HG03175 (cell line): ENCODE data around the gene MAN1C1.

Experiments used
- ATAC-seq: cut with Tn5 transposase; IDR thresholded peaks from one replicate; pipeline ENCODE4 v1.9.1; 2021; ENCODE audit warnings: mild to moderate bottlenecking, moderate library complexity; ENCODE audit not compliant: unreplicated experiment

The MAN1C1 gene

DNA sequence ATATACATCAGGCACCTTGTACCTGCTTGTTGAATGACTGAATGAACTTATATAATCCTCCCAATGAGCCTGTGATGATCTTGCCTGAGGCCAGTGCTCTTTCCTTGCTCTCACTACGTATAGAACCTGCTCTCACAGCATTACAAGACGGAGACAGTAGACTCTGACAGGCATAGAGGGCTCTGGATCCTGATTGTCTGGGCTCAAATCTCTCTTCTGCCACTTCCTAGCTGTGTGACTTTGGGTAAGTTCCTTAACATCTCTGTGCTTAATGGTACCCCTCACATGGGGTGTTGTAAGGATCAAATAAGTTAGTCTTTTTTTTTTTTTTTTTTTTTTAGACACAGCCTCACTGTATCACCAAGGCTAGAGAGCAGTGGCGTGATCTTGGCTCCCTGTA is 4.2 kb upstream of the MAN1C1 start:
- ATAC-seq = no peak

DNA sequence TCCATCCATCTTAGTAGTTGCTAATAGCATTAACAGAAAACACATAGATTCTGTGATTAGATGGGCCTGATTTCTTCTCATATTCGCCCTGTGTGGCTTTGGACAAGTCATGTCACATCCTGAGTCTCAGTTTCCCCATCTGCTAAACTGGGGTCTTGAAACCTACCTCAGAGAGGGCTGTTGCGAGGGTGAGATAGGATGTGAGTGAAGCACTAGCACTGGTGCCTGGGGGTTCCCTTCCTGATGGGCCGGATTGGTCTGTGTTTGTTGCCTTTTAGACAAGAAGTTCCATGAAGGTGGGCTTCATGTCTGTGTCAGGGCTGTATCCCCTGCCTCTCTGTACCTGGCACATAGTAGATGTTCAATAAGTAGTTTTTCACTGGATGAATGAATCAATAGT is 3.5 kb upstream of the MAN1C1 start:
- ATAC-seq = no peak

DNA sequence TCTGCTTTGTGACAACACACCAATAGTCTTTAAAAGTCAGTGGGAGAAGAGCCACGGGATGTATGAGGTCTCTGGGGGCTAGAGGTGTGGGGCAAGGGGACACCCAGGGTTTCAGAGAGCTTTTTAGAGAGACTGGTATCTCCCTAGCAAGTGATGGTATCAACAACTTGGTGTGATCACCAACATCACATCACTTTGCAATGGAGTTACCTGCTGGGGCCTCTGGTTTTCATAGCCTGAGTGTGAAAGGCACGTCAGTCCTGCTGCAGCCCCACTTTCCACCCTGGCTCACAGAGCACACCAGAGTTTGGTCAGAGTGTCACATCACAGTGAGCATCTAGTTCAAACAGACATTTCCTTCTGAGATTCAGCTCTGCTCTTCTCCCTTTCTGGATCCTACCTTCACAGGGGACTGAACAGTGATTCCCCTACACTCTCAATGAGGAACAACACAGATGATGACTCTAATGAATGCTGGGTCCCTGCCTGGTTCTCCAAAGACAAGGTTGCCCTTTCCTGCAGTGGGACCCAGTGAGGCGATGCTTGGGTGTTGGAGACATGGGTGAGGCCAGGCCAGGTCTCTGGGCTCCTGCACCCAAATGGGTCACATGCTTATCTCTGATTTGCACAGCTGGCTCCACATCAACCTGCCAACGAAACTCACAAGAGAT is 2.0 kb upstream of the MAN1C1 start:
- ATAC-seq = no peak

DNA sequence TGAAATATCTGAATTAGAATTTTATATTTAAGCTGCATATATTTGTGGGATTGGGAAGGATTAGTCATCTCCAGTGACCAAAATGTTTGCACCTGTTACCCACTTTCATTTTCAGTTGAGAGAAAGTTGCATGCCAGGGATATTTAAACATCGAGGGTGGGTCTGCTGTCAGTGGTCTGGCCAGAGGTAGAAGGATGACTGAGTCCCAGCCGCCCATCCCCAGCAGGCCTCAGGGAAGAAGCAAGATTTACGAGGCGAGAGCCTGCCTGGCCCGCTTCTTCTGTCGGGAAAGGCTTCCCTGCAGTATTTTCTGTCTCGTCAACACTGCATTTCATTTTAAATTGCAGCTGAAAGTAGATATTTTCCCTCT is 1.4 kb upstream of the MAN1C1 start:
- no peak for ATAC-seq

DNA sequence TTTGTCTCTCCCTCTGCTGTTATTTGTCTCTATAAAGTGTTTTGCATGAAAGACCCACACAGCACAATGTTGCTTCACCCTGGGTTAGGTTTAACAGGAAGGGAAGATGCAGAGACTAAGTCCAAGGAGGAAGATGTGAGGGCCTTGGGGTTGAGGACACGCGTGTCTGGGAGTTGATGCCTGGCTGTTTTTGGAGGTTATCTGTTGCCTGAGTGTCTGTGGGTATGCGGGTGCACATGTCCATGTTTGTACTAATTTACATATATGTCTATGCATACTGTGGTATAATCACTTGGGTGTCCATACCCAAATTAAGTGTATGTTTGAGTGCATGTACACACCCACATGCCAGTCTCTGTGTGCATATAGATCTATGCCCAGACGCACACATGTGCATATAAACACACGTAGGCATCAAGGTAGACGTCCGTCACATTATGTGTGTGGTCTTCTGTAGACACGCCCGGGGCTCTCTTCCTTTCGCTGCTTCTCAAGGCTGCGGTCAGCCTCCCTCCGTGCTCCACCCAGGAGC is 962 bp upstream of the MAN1C1 start:
- ATAC-seq = no peak

DNA sequence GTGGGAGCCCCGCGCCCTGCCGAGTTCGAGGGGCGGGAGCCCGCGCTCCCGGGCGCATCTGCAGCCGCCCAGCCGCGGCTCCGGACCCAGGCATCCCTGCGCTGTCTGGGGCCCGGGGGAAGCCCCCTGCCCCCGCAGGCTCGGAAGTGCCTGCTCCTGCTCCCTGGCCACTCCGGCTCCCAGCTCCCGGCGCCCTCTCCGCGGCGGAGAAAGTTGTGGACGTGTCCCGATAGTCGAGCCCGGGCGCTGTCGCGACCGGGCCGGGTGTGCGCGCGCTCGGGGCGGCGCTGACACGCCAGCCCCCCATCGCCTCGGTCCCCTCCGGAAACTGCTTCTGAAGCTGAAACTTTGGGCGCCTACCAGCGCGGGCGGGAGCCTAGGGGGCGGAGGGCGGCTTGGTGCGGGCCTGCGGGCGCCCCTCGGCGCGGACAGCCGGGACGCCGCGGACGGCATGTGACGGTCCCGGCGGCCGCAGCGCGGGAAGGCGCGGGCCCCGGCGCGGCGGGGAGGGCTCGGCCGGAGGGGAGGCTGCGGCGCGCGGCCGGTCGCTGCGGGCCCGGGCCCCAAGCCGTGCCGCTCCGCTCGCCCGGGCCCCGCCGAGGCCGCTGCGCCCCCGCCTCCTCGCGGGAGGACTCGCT is 515 bp downstream of the MAN1C1 start:
- no peak for ATAC-seq

DNA sequence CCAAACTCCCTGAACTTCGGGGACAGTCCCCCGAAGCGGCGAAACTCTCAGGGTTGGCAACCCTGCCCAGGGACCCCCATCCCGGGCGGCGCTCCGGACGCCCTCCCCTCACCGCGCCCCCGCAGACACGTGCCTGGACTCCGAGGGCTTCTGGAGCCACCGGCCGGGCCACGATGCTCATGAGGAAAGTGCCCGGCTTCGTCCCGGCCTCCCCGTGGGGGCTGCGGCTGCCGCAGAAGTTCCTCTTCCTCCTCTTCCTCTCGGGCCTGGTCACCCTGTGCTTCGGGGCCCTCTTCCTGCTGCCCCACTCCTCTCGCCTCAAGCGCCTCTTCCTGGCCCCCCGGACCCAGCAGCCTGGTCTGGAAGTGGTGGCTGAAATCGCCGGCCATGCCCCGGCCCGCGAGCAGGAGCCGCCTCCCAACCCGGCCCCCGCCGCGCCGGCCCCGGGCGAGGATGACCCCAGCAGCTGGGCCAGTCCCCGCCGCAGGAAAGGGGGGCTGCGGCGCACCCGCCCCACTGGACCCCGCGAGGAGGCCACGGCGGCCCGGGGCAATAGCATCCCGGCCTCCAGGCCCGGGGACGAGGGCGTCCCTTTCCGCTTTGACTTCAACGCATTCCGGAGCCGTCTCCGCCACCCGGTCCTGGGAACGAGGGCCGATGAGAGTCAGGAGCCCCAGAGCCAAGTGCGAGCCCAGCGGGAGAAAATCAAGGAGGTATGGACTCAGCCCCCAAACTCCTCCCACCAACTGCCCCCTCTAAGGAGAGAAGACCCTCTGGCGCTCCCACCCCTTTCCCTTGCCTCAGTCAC is 1.2 kb downstream of the MAN1C1 start:
- no peak for ATAC-seq

DNA sequence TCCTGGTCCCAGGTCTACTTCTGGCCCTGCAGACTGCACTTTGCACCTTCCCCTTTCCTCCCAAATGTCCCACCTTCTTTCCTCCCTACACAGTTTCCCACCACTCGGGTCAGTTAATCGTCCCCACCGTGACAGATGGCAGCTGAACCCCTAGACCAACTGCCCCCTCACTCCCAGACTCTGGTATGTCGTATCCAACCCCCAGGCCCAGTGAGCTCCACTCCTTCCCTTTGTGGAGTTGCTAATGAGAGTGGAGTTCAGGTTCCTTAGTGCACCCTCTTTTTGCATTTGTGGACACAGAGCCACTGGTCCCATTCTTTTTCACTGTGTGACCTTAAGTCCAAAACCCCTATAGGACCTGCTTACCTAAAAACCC is 1.8 kb downstream of the MAN1C1 start:
- no peak for ATAC-seq

DNA sequence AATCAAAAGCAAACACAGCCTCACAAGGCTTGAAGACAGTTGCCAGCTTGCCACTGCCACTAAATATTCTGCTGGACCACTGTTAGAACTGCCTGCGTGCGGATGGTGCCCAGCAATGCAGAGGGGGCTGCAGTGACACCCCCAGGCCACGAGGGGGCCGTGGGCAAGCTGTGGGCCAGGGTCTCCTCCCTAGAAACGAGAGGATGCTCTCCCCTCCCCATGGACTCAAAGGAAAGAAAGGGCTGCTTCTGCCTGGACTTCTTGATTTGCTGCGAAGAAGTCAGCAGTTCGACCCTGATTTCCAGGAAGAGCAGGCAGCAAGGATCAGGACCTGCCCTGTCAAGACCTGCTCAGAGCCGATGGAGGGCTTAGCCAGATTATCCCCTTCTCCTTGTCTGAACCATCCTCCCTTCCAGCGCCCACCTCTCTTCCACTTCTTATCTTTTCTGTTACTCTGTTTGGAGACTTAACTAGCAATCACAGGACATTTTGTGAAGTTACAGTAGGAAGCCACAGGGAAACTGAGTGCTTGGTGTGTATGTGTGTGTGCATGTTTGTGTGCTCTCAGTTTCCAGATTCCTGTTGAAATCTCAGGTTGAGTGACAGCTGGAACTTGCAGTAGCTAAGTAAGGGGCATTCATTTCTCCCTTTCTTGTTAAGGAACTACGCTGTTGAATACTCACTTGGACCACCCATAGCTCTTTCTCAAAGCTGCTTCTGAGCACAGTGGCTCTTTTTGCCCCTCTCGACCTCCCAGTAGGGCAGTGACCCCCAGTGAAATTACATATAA is 2.7 kb downstream of the MAN1C1 start:
- ATAC-seq = no peak

DNA sequence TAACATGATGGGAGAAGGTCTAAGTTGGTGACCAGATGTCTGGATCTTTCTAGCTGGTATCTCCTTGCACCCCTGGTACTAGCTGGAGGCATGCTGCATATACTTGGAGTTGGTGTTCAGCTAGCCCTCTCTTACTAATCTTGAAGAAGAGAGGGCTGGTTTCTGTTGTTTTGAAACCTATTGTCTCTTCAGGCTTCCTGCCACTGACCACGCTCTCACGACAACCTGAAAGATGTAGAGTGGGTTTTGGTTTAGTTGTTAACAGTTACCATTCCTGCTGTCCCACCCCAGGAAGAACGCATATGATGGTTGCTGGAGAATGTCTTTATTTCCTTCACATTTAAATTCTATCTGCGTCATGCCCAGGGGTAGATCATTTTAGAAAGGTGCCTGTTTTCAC is 3.6 kb downstream of the MAN1C1 start:
- no peak for ATAC-seq

DNA sequence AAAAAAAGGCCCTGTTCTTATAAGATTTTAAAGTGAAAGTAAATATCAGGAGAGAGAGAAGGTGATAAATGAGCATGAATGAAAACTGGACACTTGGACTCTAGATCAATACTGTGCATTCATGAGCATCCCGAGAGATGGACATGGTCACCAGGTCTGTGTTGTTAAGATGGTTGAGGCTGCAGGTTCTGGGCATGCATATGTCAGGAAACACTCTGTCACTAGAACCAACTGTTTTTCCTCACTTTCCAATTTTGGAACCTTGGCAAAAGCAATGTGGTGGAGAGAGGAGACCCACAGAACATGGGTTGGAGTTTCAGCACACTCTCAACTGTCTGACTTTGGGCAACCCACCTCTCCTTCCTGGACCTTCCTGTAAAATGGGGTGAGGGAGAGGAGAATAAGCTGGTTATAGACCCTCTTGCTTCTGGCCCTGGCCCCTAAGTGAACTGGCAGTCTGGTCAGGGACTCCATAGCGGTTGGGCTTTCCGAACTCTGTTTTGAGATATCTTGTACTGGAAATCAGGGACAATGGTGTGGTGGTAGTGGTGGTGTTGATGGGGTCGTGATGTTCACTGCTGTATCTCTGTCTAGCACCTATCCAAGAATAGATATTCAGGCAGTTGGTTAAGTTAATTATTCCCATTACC is 4.2 kb downstream of the MAN1C1 start:
- no peak for ATAC-seq

DNA sequence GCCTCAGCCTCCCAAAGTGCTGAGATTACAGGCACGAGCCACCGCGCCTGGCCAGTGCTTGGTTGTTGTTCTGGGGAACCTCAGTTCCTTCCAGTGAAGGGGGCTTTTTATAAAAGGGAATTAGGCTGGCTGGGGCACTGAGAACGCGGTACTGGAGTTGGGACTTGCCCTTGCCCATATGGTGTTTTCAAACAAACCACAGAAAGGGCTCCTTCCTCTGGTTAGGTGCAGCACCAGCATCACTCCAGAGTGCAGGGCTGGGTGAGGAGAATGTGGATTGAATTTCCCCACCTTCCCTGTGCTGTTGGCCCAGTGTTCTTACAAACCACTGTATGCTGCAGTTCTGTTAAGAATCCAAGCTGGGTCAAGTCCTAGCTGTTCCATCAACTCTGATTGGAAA is 5.3 kb downstream of the MAN1C1 start:
- ATAC-seq = no peak

DNA sequence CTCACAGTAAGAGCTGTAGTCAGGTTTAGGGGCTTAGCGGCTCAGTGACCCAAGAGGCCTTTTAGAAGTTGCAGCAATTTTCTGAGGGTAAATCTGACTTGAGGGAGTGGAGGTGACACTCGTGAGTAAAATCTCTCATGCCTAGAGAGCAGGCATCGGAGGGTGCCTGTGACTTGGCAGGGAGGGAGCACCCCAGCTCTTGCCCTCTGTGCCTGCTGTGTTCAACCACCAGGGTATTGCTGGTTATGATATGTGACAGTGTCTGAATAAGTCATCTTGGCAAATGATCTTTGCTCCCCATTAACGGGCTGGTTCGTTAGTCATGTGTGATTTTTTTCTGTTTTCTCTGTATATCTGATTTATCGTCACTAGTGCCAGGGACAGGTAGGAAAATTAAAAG is 5.9 kb downstream of the MAN1C1 start:
- no peak for ATAC-seq

DNA sequence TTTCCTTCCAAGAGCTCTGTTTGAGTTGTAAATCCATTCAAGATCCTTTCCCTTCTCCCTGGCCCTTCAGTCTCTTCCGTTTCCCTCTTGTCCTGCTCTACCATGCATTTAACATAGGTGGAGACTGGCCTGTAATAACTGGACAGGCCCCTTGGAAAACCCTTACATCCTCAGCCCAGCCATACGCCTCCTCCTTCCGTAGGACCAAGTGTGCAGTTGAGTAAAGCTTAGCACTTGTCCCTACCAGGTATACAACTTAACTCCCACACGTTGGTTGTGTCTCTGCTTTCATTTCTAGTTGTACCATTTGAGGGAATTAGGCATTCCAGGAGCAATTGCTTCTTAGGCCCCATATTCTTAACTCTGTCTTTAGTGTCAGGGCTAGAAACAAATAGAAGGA is 6.4 kb downstream of the MAN1C1 start:
- no peak for ATAC-seq

DNA sequence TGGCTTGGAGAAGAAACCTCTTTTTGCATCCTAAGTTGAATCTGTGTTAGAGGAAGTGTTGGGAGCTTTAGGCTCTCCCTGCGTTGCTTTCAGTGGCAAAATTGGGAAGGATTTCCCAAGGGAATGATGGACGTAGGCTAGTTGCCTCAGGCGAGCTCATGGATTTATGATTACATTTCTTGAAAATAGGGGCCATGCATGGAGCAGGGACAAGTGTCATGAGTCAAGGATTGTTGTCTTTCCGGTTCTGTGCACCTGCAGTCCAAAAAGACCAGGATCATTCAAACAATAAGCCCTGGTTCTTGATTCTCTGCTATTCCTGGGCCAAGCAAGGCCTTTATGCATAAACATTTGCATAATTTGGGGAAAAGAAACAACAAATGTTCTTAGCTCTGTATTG is 7.1 kb downstream of the MAN1C1 start:
- no peak for ATAC-seq

DNA sequence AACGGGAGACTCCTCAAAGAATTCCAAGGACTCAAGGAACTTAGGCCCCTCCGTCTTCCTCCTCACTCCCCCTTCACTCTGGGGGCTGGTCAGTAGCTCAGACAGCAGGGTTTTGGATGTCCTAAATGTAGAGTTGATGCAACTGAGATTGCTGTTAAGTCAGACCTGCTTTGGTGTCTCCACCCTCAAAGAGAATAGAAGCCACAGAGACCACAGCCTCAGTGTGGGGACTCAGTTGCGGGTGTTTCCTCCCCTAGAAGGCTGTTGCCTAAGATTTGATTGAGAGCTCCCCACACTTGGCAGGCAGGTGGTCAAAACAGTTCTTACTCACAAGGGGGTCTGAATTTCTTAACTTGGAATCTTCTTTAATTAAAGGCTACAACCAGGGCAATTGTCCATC is 7.6 kb downstream of the MAN1C1 start:
- no peak for ATAC-seq

DNA sequence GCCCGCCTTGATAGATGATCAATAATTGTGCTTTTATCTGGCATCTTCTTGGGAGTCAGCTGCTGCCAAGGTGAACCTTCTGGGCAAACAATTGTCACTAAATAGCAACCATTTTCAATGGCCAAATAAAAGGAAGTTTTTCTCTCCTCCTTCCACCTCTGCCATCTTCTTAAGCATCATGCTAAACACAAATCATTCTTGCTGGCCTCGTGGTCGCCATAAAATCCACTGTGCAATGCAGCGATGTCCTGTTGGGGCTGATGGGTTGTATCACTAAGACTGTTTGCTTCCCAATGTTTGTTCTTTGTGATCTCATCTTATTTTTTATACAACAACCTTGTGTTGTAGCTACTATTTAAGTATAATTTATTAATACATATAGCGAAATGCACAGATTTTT is 8.0 kb downstream of the MAN1C1 start:
- no peak for ATAC-seq

DNA sequence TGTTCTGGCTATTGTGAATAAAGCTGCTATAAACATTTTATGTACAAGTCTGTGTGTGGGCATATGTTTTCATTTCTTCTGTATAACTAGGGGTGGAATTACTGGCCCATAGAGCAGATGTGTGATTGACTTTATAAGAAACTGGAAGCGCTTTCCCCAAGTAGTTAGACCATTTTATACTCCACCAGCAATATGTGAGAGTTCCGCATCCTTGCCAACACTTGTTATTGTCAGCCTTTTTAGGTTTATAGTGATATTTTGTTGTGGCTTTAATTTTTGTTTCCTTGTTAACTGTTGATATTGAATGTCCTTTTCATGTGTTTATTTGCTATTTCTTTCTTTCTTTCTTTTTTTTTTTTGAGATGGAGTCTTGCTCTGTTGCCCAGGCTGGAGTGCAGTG is 9.4 kb downstream of the MAN1C1 start:
- ATAC-seq = no peak

DNA sequence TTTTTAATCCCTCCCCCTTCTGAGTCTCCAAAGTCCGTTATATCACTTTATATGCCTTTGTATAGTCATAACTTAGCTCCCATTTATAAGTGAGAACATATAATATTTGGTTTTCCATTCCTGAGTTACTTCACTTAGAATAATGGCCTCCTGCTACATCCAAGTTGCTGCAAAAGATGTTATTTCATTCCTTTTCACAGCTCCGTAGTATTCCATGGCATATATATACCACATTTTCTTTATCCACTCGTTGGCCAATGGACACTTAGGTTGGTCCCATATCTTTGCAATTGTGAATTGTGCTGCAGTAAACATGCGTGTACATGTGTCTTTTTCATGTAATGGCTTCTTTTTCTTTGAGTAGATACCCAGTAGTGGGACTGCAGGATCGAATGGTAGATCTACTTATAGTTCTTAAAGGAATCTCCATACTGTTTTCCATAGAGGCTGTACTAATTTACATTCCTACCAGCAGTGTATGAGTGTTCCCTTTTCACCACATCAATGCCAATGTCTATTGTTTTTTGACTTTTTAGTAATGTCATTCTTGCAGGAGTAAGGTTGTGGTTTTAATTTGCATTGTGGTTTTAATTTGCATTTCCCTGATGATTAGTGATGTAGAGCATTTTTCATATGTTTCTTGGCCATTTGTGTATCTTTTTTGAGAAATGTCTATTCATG is 12.3 kb downstream of the MAN1C1 start:
- no peak for ATAC-seq

DNA sequence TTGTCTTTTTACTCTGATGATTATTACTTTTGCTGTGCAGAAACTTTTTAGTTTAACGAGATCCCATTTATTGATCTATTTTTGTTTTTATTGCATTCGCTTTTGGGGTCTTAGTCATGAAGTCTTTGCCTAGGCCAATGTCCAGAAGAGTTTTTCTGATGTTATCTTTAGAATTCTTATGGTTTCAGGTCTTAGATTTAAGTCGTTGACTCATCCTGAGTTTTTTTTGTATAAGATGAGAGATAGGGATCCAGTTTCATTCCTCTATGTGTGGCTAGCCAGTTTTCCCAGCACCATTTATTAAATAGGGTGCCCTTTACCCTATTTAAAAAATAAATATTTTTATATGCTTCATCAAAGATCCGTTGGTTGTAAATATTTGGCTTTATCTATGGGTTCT is 13.2 kb downstream of the MAN1C1 start:
- ATAC-seq = no peak
